ENCODE measurements around the gene GLP1R.

DNA sequence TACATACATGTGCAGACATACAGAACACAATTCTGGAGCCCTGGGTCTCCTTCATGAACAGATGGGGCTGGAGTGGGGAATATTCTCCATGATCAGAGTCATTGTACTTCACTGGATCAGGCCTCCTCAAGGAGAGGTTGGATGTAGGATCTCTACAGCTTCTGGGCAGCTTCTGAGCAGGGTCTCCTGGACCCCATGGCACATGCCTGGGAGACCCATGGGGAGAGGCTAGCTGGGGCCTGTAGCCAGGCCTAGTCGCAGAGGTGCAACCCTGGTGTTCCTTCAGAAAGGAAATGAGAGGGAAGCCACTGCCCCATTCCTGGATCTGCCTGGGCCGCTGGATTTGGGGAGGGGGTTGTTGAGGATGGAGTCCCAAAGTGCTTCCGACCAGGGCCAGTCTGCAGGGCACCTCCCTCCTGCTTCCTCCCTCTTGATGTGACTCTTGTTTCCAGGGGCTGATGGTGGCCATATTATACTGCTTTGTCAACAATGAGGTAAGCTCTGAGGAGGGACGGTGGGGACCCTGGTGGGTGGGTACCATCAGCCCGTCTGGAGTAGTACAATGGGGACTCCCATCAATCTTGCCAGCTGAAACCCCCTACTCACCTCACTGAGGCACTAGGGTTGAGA is 31.8 kb downstream of the GLP1R start:
- no peak for TF ChIP-seq EP300 (IDR thresholded peaks at IDR 0.05)
- TF ChIP-seq, protein P1, sequence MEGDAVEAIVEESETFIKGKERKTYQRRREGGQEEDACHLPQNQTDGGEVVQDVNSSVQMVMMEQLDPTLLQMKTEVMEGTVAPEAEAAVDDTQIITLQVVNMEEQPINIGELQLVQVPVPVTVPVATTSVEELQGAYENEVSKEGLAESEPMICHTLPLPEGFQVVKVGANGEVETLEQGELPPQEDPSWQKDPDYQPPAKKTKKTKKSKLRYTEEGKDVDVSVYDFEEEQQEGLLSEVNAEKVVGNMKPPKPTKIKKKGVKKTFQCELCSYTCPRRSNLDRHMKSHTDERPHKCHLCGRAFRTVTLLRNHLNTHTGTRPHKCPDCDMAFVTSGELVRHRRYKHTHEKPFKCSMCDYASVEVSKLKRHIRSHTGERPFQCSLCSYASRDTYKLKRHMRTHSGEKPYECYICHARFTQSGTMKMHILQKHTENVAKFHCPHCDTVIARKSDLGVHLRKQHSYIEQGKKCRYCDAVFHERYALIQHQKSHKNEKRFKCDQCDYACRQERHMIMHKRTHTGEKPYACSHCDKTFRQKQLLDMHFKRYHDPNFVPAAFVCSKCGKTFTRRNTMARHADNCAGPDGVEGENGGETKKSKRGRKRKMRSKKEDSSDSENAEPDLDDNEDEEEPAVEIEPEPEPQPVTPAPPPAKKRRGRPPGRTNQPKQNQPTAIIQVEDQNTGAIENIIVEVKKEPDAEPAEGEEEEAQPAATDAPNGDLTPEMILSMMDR (IDR thresholded peaks at IDR 0.05), result no peak
